HG02938 (cell line): ENCODE measurements around the gene PEAR1.

ENCODE experiments used
- ATAC-seq: cut with Tn5 transposase; IDR thresholded peaks from one replicate; pipeline ENCODE4 v1.9.1; 2021; ENCODE audit warnings: mild to moderate bottlenecking, moderate library complexity; ENCODE audit not compliant: unreplicated experiment

PEAR1 gene

GRCh38 chr1:156859523-156860112 is 33.9 kb upstream of the PEAR1 start:
- no peak for ATAC-seq

DNA sequence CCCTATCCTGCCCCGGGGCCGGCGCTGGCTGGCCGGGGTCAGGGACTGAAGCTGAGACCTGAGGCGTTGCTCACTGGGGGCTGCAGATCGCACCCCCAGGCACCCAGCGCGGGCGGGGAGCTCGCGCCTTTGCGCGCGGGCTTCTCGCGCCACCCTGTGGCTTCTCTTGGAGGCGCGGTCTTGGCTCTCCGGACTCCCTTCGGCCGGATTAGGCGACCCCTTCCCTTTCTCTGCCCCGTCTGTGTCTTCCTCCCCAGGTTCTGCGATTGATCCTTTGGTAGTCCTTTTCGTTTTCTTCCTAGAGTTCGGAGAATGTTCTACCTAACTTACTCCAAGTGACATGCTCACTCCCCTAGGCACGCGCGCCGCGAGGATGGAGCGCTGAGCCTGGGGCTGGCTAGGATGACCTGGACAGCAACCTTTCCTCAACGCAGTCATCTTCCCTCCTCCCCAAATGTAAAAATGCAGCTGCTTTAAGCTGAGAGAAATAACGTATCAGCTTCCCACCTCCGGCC is 33.3 kb upstream of the PEAR1 start:
- ATAC-seq = no peak

DNA sequence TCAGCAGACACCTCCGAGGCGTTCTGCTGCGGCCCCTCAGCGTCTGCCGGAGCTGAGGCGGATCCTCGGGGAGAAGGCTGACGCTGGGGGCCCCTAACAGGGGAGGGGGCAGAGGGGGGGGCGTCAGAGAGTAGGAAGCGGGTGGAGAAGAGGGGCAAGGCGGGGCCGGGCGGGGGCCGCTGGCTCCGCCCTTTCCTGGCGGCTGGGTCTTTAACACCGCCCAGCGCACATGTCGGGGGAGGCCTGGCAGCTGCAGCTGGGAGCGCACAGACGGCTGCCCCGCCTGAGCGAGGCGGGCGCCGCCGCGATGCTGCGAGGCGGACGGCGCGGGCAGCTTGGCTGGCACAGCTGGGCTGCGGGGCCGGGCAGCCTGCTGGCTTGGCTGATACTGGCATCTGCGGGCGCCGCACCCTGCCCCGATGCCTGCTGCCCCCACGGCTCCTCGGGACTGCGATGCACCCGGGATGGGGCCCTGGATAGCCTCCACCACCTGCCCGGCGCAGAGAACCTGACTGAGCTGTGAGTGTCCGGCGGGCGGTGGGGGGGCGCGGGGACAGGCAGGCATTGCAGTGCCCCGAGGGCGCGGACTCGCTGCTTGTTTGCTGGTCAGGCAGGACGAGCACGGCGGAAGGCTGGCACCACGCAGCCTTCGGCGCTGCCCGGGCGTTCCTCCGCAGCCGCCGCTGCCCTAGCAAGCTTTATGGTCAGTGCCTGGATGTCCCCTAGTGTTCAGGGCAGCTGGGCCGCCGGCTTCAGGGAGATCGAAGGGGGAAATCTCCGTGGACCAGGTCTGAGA is 32.7 kb upstream of the PEAR1 start, which contains the start of gene NTRK1:
NTRK1 (plus strand) TSS at position 238 of the 796 bp plus-strand sequence; CDS start at position 308, 70 bp downstream.
- no peak for ATAC-seq

DNA sequence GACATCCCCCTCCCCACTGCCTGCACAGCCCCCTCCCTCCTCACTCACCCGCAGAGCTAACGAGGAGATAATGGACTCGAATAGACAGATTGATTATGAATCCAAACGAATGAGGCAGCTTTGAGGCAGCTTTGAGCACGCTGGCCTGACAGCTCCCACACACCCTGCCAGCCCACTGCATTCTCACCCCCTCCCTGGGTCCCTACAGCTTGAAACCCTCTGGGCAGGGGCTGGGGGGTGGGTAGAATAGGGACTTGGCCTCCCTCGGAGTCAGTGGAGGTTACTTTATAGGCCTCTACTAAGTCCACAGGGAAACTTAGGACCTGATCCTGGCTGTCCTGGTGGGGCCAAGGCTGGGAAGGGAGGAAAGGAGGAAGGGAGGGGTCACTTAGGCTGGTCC is 30.9 kb upstream of the PEAR1 start:
- no peak for ATAC-seq

DNA sequence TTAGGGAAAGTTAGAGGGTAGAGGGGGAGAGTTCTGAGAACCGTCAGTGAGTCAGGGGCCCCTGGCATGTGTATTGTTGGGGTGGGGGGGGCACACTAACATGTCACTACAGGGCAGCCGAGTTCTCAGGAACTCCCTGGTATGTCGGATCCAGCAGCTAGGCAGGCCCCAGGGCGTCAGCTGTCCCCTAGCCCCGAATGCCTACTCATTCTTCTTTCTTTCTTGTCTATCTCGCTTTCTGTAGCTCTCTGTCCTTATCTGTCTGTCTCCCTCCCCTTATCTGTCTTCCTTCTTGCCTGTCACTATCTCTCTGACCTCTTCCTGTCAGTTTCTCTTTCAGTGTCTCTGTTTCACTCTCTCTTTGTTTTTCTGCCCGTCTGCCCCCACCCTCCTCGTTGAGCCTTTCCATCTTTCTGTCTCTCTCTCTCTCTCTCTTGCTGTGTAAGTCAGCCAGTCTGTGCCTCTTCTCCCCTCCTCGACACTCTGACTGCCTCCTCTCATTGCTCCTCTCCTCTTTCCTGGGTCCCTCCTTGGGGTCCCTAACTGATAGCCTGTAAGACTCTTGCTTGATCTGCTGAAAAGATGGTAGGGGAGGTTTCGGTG is 30.4 kb upstream of the PEAR1 start:
- no peak for ATAC-seq

DNA sequence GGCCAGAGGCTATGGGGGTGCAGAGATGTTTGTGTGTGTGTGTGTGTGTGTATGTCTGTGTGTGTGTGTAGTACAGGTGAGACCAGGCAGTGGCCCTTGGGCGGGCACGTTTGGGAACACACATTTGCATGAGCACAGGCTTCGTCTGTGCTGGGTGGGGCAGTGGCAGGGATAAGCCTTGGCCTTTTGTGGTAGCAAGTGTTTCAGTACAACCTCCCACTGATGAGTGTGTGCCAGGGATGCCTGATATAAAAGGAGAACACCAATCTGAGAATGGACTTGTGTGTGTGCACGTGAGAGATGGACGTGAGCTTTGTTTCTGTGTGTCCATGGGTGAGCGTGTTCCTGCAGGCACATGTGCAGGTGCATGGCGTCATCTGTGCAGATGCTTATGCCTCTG is 29.9 kb upstream of the PEAR1 start:
- no peak for ATAC-seq

DNA sequence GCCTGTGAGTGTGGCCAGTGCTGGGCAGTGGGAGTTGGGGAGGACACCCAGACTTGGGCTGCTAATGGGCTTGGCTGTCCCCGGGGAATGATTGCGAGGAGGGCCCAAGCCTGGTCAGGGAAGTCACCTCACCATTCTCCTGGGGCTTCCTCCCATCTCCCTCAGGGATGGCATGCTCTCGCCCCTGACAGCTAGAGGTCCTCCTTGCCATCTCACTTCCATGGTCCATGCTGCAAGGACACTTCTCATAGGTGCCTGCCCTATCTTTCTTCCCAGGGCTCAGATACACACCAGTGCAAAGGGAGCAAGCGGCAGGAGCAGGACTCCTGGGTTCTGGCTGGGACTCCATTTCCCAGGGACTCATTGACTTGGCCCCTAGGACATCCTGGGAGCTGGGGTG is 28.7 kb upstream of the PEAR1 start:
- ATAC-seq = no peak

DNA sequence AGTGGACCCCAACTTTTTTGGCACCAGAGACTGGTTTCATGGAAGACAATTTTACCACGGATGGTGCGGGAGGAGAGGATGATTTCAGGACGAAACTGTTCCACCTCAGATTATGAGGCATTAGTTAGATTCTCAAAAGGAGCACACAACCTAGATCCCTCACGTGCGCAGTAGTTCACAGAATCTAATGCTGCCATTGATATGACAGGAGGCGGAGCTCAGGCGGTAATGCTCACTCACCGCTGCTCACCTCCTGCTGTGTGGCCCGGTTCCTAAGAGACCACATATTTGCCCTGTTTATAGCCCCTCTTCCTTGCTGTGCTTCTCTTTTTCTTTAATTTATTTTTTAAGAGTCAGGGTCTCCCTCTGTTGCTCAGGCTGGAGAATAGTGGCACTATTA is 28.3 kb upstream of the PEAR1 start:
- ATAC-seq = no peak

- no peak for ATAC-seq
These were observed 27.7 kb upstream of the PEAR1 start for GRCh38 chr1:156865865-156866248.

GRCh38 chr1:156866249-156866909 is 27.1 kb upstream of the PEAR1 start:
- ATAC-seq = no peak

GRCh38 chr1:156868341-156868740 is 25.2 kb upstream of the PEAR1 start:
- no peak for ATAC-seq

DNA sequence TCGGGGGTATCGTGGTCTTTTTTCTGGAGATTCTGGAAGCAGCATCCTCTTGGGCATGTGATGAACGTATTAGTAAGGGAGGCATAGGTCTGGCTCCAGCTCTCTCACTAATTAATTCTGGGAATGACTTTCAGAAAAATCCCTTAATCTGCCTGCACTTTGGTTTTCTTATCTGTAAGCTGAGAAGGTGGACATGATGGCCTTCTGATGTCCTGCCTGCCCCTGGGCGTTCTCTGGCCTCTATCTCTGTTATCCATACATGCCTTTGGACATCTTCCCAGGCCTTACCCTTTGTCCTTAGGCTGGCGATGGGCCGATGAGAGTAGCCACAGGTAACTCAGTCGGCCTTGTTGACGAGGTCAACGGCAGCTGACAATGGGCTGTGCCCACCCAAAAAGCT is 24.1 kb upstream of the PEAR1 start:
- no peak for ATAC-seq

DNA sequence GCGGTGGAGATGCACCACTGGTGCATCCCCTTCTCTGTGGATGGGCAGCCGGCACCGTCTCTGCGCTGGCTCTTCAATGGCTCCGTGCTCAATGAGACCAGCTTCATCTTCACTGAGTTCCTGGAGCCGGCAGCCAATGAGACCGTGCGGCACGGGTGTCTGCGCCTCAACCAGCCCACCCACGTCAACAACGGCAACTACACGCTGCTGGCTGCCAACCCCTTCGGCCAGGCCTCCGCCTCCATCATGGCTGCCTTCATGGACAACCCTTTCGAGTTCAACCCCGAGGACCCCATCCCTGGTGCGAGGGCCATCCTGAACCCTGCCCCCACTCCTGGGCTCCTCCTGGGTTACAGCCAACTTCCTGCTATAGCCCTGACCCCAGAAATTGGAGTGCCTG is 19.9 kb upstream of the PEAR1 start:
- ATAC-seq = no peak

DNA sequence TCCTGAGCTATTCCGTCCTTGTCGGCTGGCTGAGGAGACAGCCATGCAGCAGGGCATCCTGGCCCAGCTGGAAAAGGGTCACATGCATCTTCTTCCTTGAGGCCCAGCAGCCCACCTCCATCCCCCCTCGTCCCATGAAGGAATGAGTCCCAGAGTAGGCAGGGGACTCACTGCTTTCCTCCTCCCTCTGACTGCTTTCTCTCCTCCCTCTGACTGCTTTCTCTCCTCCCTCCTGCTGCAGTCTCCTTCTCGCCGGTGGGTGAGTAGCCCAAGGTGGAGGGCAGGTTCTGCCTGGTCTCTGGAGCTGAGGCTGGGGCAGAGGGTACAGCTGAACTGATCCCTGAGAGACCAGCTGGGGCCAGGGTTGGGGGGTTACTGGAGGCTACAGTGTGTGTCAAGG is 19.4 kb upstream of the PEAR1 start:
- ATAC-seq = no peak

- ATAC-seq = no peak
These were observed 18.8 kb upstream of the PEAR1 start for GRCh38 chr1:156874572-156875340.

- no peak for ATAC-seq
These were observed 18.2 kb upstream of the PEAR1 start for GRCh38 chr1:156875341-156875615.

DNA sequence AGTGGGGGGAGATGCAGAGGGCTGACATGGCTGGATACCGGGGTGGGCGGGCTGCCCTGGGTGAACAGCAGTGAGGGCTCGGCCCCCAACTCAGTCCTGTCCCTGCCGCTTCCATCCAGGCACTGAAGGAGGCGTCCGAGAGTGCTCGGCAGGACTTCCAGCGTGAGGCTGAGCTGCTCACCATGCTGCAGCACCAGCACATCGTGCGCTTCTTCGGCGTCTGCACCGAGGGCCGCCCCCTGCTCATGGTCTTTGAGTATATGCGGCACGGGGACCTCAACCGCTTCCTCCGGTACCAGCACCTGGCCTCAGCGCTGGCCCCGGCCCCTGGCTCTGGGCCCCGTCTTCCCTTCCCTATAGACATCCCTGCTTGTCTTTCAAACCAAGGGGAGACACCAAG is 17.2 kb upstream of the PEAR1 start:
- no peak for ATAC-seq

- no peak for ATAC-seq
These were observed 15.9 kb upstream of the PEAR1 start for GRCh38 chr1:156877433-156878170.

DNA sequence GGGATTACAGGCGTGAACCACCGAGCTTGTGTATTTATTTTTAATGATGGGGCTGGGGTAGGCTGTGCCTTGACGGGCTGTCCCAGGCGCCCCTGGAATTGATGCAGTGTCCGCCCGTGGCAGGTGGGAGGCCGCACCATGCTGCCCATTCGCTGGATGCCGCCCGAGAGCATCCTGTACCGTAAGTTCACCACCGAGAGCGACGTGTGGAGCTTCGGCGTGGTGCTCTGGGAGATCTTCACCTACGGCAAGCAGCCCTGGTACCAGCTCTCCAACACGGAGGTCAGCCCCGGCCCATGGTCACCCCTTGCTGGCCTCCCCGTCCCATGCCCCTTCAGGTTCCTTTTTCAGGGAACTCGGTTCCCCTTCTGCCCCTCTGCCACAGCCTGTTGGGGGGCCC is 13.6 kb upstream of the PEAR1 start:
- no peak for ATAC-seq

DNA sequence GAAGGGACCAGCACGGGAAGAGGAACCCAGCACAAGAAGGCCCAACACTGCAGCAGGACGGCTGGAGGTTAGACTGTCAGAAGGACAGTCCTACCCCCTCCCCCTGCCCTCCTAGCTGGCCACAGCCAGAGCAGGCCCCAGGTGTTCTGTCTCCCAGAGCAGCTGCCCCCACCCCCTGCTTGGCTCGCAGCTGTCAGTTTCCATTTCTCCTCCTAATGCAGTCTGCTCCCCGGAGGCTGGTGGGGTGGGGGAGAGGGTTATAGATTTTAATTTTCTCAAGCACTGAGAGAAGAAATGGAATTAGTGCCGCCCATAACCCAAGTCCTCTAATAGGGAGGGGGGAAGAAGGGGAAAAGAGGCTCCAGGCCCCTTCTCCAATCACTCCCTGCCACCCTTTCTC is 13.0 kb upstream of the PEAR1 start:
- no peak for ATAC-seq
